ENCODE results near the gene ADAMTS17.

DNA sequence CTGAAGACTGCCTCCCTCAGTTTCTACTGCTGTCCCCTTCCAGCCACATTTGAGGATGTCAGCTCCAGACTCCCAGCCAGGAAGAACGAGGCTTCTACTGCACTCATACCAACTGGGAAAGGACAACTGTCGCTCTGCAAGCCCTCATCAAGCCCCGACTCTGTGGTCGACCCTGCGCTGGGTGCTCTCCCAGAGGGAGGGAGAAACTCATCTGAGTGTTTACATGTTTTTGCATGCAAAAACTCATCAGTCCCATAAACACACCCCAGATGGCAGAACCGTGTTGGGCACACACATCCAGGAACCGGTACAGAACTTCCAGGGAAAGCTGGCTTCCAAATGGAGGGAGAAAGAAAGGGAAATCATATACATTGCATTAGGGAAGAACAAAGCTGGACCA lies 43.5 kb downstream of the ADAMTS17 start:
- TF ChIP-seq POLR2A (IDR thresholded peaks at IDR 0.05; ENCODE audit: low read length) (no peak), GATA1 (IDR thresholded peaks at IDR 0.05; ENCODE audit: low read depth, low read length) (no peak)
